ENCODE results near the gene IFNA21. TPM values are rescaled to one million over a fixed set of nuclear protein-coding genes. Genes with fewer than 3 reads are reported as not detected.

The IFNA21 gene
- total RNA-seq, 1 donor from 2014 or later: not detected

GRCh38 chr9:21153336-21154017, 13.0 kb downstream of the IFNA21 start:
- TF ChIP-seq CTCF (IDR thresholded peaks at IDR 0.05; ENCODE audit: partially characterized antibody, unreplicated experiment): no peak
- H3K9me3 Mint-ChIP-seq (ENCODE audit: unreplicated experiment): peaks cover 2% of the 10 kb centered on the region
- no peak for DNase-seq
- no peaks in the 10 kb centered on the region for H3K36me3 Mint-ChIP-seq (ENCODE audit: unreplicated experiment)
- H3K4me3 Mint-ChIP-seq (ENCODE audit: unreplicated experiment): no peak overlapping the region
- no peaks in the 10 kb centered on the region for H3K4me1 Mint-ChIP-seq (ENCODE audit: low read depth, unreplicated experiment)
- no peaks in the 10 kb centered on the region for H3K27me3 Mint-ChIP-seq (ENCODE audit: unreplicated experiment)
- H3K27ac Mint-ChIP-seq (ENCODE audit: unreplicated experiment): no peak overlapping the region

GRCh38 chr9:21144603-21145002, 21.9 kb downstream of the IFNA21 start:
- H3K36me3 Mint-ChIP-seq (ENCODE audit: unreplicated experiment): no peaks in the 10 kb centered on the region
- H3K4me1 Mint-ChIP-seq (ENCODE audit: low read depth, unreplicated experiment): no peaks in the 10 kb centered on the region
- H3K27ac Mint-ChIP-seq (ENCODE audit: unreplicated experiment): no peak overlapping the region
- H3K9me3 Mint-ChIP-seq (ENCODE audit: unreplicated experiment): peaks cover 2% of the 10 kb centered on the region
- no peaks in the 10 kb centered on the region for H3K27me3 Mint-ChIP-seq (ENCODE audit: unreplicated experiment)
- no peak for TF ChIP-seq CTCF (IDR thresholded peaks at IDR 0.05; ENCODE audit: partially characterized antibody, unreplicated experiment)
- no peak overlapping the region for H3K4me3 Mint-ChIP-seq (ENCODE audit: unreplicated experiment)
- no peak for DNase-seq

- Mint-ChIP-seq H3K27me3 (ENCODE audit: unreplicated experiment) (no peaks in the 10 kb centered on the region), H3K4me1 (ENCODE audit: low read depth, unreplicated experiment) (no peaks in the 10 kb centered on the region), H3K9me3 (ENCODE audit: unreplicated experiment) (no peaks in the 10 kb centered on the region), H3K27ac (ENCODE audit: unreplicated experiment) (no peak within 1 kb of the TSS), H3K36me3 (ENCODE audit: unreplicated experiment) (no peaks in the 10 kb centered on the region), H3K4me3 (ENCODE audit: unreplicated experiment) (no peak within 1 kb of the TSS)
- no peak for DNase-seq
- no peak for TF ChIP-seq CTCF (IDR thresholded peaks at IDR 0.05; ENCODE audit: partially characterized antibody, unreplicated experiment)
Observed at GRCh38 chr9:21141427-21141882, 25.0 kb downstream of the IFNA21 start, which contains the start of gene IFNW1. Gene IFNW1, minus strand, starts transcription at chr9:21141832. Its CDS starts 262 bp downstream, at chr9:21141570.

GRCh38 chr9:21137020-21137419, 29.4 kb downstream of the IFNA21 start:
- no peak overlapping the region for H3K4me3 Mint-ChIP-seq (ENCODE audit: unreplicated experiment)
- no peaks in the 10 kb centered on the region for H3K36me3 Mint-ChIP-seq (ENCODE audit: unreplicated experiment)
- no peak overlapping the region for H3K27ac Mint-ChIP-seq (ENCODE audit: unreplicated experiment)

More at GRCh38 chr9:21137020-21137419, 29.4 kb downstream of the IFNA21 start:
- no peak for TF ChIP-seq CTCF (IDR thresholded peaks at IDR 0.05; ENCODE audit: partially characterized antibody, unreplicated experiment)
- Mint-ChIP-seq H3K9me3 (ENCODE audit: unreplicated experiment) (no peaks in the 10 kb centered on the region), H3K4me1 (ENCODE audit: low read depth, unreplicated experiment) (no peaks in the 10 kb centered on the region), H3K27me3 (ENCODE audit: unreplicated experiment) (no peaks in the 10 kb centered on the region)
- no peak for DNase-seq
